Measurements from ENCODE around the gene RNF8. TPM values are rescaled to one million over a fixed set of nuclear protein-coding genes. Genes with fewer than 3 reads are reported as not detected.

RNF8 gene
- total and polyA plus RNA-seq, 2 experiments from 2014 or later = 30.6 to 30.8 TPM

DNA sequence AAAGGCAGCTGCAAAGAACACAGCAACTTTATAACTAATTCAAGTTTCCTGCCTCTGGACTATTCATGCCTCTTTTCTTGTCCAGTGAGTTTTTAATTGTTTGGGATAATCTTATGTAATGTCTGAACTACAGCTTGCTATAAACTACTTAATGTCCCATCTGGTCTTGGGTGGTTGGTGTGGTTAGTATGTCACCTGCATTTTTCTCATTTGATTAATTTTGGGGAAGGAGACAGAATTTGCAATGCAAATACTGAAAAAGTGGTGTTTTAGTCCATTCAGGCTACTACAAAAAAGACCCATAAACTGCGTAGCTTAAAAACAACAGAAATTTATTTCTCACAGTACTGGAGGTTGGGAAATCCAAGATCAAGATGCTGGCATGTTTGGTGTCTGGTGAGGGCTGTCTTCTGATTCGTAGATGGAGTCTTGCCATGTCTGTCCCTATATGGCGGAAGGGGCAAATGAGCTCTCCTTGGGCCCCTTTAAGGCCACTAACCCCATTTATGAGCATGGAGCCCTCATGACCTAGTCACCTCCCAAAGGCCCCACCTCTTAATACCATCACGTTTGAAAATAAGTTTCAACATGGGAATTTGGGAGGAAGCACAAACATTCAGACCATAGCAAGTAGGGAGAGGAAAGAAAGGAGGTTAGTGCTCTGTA, 22.4 kb downstream of the RNF8 start:
- Histone ChIP-seq H3K27ac (no peak overlapping the region), H4K20me1 (ENCODE audit: insufficient read depth, poor library complexity, severe bottlenecking) (no peaks in the 10 kb centered on the region), H3K9me3 (ENCODE audit: low read depth) (no peaks in the 10 kb centered on the region), H2AFZ (no peak overlapping the region), H3K27me3 (no peaks in the 10 kb centered on the region), H3K9me2 (replicated peaks; ENCODE audit: insufficient read depth) (no peaks in the 10 kb centered on the region), H3K36me3 (replicated peaks; ENCODE audit: insufficient read depth, low read depth) (no peaks in the 10 kb centered on the region), H3K4me3 (no peak overlapping the region), H3K4me2 (no peak overlapping the region), H3K4me1 (ENCODE audit: insufficient read depth) (no peaks in the 10 kb centered on the region), H3K79me2 (no peaks in the 10 kb centered on the region)
- DNase-seq (ENCODE audit: low spot score) = no peak
- 93% methylated on average over 4 of the region's 4 CpGs for WGBS (ENCODE audit: low lambda C conversion rate, missing lambda C conversion rate)
- TF ChIP-seq EZH2 (IDR thresholded peaks at IDR 0.05; ENCODE audit: borderline replicate concordance) (no peak), EZH2phosphoT487 (IDR thresholded peaks at IDR 0.05; ENCODE audit: low read depth, severe bottlenecking, unreplicated experiment) (no peak)
- TF ChIP-seq, protein P1, sequence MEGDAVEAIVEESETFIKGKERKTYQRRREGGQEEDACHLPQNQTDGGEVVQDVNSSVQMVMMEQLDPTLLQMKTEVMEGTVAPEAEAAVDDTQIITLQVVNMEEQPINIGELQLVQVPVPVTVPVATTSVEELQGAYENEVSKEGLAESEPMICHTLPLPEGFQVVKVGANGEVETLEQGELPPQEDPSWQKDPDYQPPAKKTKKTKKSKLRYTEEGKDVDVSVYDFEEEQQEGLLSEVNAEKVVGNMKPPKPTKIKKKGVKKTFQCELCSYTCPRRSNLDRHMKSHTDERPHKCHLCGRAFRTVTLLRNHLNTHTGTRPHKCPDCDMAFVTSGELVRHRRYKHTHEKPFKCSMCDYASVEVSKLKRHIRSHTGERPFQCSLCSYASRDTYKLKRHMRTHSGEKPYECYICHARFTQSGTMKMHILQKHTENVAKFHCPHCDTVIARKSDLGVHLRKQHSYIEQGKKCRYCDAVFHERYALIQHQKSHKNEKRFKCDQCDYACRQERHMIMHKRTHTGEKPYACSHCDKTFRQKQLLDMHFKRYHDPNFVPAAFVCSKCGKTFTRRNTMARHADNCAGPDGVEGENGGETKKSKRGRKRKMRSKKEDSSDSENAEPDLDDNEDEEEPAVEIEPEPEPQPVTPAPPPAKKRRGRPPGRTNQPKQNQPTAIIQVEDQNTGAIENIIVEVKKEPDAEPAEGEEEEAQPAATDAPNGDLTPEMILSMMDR (IDR thresholded peaks at IDR 0.05; ENCODE audit: poor library complexity) = no peak

- H2AFZ ChIP-seq = no peak overlapping the region
- H3K79me2 ChIP-seq = no peaks in the 10 kb centered on the region
- WGBS (ENCODE audit: low lambda C conversion rate, missing lambda C conversion rate) = 36% methylated on average over 2 of the region's 2 CpGs
- no peak overlapping the region for H3K4me3 ChIP-seq
- DNase-seq (ENCODE audit: low spot score) = peak; percentile 84
- no peaks in the 10 kb centered on the region for H3K27me3 ChIP-seq
- no peak overlapping the region for H3K4me2 ChIP-seq
- no peaks in the 10 kb centered on the region for H4K20me1 ChIP-seq (ENCODE audit: insufficient read depth, poor library complexity, severe bottlenecking)
- no peaks in the 10 kb centered on the region for H3K9me3 ChIP-seq (ENCODE audit: low read depth)
- no peaks in the 10 kb centered on the region for H3K36me3 ChIP-seq (replicated peaks; ENCODE audit: insufficient read depth, low read depth)
- H3K4me1 ChIP-seq (ENCODE audit: insufficient read depth) = no peaks in the 10 kb centered on the region
- no peak overlapping the region for H3K27ac ChIP-seq
- no peaks in the 10 kb centered on the region for H3K9me2 ChIP-seq (replicated peaks; ENCODE audit: insufficient read depth)
- TF ChIP-seq EZH2 (IDR thresholded peaks at IDR 0.05; ENCODE audit: borderline replicate concordance) = no peak
- TF ChIP-seq, protein P1 (IDR thresholded peaks at IDR 0.05; ENCODE audit: poor library complexity) = peak; percentile 68
Measured at GRCh38 chr6:37381579-37381978, 27.8 kb downstream of the RNF8 start.

DNA sequence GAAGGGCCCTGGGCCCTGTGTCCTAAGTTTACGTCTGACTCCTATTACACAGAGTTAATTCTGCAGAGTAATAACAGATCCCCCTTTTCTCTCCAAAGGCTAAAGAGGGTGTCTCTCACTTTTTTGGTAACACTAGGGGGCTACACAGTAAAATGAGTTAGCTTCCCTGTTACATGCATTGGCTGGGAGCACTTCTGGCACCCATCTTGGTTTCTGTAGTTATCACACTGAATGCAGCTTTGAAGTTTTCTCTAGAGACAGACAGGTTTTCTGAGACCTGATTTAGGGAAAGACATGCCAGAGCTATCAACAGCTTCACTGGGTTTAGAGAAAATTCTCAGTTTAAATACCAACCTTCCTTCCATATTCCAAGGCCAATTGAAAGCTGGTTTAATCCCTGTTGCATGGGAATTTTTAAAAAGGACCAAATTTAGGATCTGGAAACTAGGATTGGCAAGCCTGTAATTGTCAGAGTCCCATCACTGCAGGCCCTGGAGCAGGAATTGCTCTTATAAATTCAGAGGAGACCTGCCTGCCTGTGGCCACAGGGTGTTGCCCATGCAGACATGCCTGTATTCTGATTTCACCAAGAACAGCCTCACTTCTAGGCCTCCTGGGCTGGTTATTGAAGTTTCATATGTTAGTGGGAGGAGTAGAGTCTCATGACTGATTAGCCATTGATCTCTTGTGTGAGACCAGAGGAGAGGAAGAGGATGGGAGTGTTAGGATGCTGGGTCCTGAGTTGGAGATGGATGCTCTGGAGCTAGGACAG, 29.4 kb downstream of the RNF8 start:
- H3K4me2 ChIP-seq = no peak overlapping the region
- H3K79me2 ChIP-seq = no peaks in the 10 kb centered on the region
- no peaks in the 10 kb centered on the region for H3K27me3 ChIP-seq

More for the DNA sequence above, 29.4 kb downstream of the RNF8 start:
- Histone ChIP-seq H3K9me3 (ENCODE audit: low read depth) (no peaks in the 10 kb centered on the region), H3K27ac (no peak overlapping the region), H3K4me1 (ENCODE audit: insufficient read depth) (no peaks in the 10 kb centered on the region), H4K20me1 (ENCODE audit: insufficient read depth, poor library complexity, severe bottlenecking) (no peaks in the 10 kb centered on the region), H3K4me3 (no peak overlapping the region), H3K36me3 (replicated peaks; ENCODE audit: insufficient read depth, low read depth) (no peaks in the 10 kb centered on the region), H3K9me2 (replicated peaks; ENCODE audit: insufficient read depth) (no peaks in the 10 kb centered on the region), H2AFZ (no peak overlapping the region)
- no peak for DNase-seq (ENCODE audit: low spot score)
- 93% methylated on average over 1 of the region's 1 CpG for WGBS (ENCODE audit: low lambda C conversion rate, missing lambda C conversion rate)
- TF ChIP-seq EZH2 (IDR thresholded peaks at IDR 0.05; ENCODE audit: borderline replicate concordance) (no peak), EZH2phosphoT487 (IDR thresholded peaks at IDR 0.05; ENCODE audit: low read depth, severe bottlenecking, unreplicated experiment) (no peak)
- TF ChIP-seq, protein P1 (IDR thresholded peaks at IDR 0.05; ENCODE audit: poor library complexity) = no peak

All from hepatocyte (in vitro differentiated cells).